ENCODE data around the gene LUC7L3.
"Not testable (repeated sequence)": the region's sequence is repeated elsewhere in the genome, so short reads cannot be mapped to it uniquely, and the experiment has no call there.

LUC7L3 gene

DNA sequence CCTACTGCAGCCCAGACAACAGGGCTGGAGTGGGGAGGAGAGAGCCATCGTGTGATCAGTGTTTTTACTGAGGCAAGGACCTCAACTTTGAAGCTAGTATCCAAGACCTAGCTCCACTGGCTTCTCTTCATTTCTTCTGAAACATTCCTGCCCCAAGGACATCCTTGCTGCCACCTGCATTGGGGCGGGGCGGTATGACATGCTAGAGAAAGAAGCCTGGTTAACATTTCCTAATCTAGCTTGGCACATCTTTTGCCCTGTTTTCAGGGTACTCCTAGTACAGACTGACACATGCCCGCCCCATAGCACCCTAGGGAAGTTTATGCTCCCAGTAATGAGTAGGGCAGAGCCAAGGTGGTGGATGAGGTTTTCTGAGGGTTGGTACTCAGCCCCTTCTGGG, 65.7 kb downstream of the LUC7L3 start:
- TF ChIP-seq POLR2A (IDR thresholded peaks at IDR 0.05; ENCODE audit: low read length) (no peak), GATA1 (IDR thresholded peaks at IDR 0.05; ENCODE audit: low read depth, low read length) (no peak)

DNA sequence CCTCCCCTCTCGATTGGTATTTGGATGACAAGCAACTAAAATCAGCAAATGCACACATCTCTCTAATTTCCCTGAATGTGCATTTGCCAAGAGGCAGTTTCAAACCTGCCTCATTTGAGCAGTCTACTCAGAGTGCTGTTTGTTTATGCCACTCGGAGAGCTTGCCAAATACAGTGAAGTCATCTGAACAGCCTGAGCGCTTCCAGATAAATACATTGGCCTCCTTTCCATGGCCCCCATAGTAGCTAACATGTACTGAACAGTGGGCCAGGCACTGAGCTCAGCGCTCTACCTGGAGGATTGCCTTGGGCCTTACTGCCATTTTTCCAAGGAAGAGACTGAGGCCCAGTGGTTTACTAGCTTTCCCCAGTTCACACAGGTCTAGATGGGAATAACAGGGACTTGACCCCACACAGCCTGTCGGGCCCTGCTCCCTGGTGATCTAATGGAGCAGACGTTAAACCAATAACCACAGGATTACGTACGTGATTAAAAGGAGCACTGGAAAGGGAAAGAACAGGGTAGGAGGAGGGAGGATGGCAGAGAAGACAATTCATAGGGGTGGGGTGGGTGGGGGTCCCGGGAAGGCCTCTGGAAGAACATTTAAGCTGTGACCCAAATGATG, 66.7 kb downstream of the LUC7L3 start:
- TF ChIP-seq POLR2A (IDR thresholded peaks at IDR 0.05; ENCODE audit: low read length) (no peak), GATA1 (IDR thresholded peaks at IDR 0.05; ENCODE audit: low read depth, low read length) (no peak)
- DNase-seq, result no peak

More for the DNA sequence above, 65.7 kb downstream of the LUC7L3 start:
- DNase-seq, result no peak

DNA sequence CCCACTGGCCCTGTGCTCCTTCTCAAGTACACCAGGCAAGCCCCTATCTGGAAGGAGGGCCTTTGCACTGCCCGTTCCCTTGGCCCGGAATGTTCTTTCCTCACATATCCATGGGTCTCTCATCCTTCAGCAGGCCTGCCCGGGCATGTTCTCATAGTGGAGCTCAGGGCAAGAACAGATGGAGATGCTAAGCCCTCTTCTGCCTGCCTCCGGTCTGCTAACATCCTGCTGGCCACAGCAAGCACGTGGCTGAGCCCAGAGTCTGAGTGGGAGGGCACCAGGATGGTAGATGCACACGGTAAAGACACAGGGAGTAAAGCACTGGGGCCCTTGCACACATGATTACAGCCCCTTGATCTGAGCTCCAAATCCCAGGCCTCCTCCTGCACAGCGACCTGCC, 67.7 kb downstream of the LUC7L3 start:
- TF ChIP-seq GATA1 (IDR thresholded peaks at IDR 0.05; ENCODE audit: low read depth, low read length) (no peak), POLR2A (IDR thresholded peaks at IDR 0.05; ENCODE audit: low read length) (no peak)
- DNase-seq, result no peak

- TF ChIP-seq POLR2A (IDR thresholded peaks at IDR 0.05; ENCODE audit: low read length) (no peak), GATA1 (IDR thresholded peaks at IDR 0.05; ENCODE audit: low read depth, low read length) (no peak)
- DNase-seq, result no peak
Observed at GRCh38 chr17:50790618-50791017, 71.2 kb downstream of the LUC7L3 start.

DNA sequence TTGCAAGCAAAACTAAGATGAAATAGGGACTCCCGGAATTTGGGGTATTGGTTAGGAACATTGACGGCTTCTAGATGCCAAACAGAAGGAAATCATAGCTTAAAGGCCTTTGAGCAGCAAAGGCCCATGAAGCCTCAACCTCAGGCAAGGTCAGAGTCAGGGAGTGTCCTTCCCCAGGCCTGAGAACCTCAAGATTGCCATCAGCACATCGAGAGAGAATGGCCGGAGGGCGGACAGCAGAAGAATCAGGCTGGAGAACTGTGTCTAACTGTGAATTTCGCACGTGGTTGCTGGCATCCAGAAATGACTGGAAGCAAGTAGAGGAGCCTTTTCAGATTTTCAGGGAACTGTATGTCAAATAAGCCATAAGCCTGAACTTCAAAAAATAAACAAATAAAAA, 72.7 kb downstream of the LUC7L3 start:
- no peak for TF ChIP-seq GATA1 (IDR thresholded peaks at IDR 0.05; ENCODE audit: low read depth, low read length)
- TF ChIP-seq POLR2A (IDR thresholded peaks at IDR 0.05; ENCODE audit: low read length), result no peak
- DNase-seq, result no peak

DNA sequence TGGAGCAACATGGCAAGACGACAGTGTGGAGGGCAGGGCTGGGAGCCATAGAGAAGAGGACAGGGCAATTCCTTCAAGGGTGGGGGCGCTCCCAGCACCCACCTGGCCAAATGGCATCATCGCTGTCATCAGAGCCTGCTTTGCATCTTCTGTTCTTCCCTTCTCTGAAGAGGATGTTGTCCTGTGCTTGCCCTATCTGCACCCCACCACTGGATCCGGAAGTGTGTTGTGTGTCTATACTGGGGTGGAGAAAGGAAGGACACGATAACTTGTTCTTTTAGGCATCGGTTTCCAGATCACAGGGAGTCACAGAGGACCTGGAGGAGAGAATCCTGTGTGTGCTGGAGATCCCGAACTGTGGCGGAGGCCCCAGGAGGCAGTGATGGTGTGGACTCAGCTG, 73.6 kb downstream of the LUC7L3 start:
- TF ChIP-seq GATA1 (IDR thresholded peaks at IDR 0.05; ENCODE audit: low read depth, low read length), result no peak
- no peak for TF ChIP-seq POLR2A (IDR thresholded peaks at IDR 0.05; ENCODE audit: low read length)
- DNase-seq, result no peak

DNA sequence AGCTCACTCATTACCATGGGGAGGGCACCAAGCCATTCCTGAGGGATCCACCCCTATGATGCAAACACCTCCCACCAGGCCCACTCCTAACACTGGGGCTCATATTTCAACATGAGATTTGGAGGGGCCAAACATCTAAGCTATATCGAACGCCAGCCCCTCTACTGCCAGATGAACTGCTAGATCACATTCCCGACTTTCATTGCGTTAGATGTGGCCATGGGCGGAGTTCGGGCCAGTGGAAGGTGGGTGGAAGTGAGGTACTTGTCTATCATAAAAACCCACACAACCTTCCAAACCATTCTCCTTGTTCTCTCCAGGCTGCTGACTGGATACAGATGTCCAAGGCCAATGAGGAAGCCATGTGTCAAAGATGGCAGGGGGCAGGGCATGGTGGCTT, 75.0 kb downstream of the LUC7L3 start:
- TF ChIP-seq POLR2A (IDR thresholded peaks at IDR 0.05; ENCODE audit: low read length), result no peak
- no peak for TF ChIP-seq GATA1 (IDR thresholded peaks at IDR 0.05; ENCODE audit: low read depth, low read length)
- no peak for DNase-seq

DNA sequence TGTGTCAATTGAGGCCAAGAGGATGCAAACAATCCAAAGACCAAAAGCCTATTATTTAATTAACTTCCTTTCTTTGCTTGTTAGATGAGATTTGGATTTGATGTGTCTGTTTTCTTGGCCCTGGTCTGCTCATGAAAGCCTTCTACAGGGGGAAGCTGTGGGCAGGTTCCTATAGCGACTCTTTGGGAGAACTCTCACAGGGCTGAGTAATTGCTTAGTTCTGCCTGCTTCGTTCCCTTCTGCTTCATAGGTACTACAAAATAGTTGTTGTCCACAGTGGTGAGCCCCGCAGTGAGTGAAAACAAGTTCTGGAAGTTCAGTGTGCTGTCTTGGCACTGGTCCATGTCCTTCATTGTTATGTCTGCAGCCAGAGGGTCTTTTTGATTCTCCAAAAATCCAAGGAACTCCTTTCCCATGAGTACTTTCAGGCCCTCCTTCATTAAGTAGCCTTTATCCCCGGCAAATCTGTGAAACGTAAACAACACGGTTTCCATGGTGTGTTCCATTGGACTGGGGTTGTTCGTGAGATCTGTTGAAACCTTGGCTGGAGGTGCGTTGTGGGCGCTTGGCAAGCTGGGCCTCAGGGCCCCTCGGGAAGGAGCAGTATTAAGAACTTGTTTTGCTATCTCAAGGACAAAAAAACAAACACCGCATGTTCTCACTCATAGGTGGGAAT, 77.9 kb downstream of the LUC7L3 start:
- no peak for DNase-seq
- TF ChIP-seq POLR2A (IDR thresholded peaks at IDR 0.05; ENCODE audit: low read length), result no peak
- TF ChIP-seq GATA1 (IDR thresholded peaks at IDR 0.05; ENCODE audit: low read depth, low read length), result no peak

DNA sequence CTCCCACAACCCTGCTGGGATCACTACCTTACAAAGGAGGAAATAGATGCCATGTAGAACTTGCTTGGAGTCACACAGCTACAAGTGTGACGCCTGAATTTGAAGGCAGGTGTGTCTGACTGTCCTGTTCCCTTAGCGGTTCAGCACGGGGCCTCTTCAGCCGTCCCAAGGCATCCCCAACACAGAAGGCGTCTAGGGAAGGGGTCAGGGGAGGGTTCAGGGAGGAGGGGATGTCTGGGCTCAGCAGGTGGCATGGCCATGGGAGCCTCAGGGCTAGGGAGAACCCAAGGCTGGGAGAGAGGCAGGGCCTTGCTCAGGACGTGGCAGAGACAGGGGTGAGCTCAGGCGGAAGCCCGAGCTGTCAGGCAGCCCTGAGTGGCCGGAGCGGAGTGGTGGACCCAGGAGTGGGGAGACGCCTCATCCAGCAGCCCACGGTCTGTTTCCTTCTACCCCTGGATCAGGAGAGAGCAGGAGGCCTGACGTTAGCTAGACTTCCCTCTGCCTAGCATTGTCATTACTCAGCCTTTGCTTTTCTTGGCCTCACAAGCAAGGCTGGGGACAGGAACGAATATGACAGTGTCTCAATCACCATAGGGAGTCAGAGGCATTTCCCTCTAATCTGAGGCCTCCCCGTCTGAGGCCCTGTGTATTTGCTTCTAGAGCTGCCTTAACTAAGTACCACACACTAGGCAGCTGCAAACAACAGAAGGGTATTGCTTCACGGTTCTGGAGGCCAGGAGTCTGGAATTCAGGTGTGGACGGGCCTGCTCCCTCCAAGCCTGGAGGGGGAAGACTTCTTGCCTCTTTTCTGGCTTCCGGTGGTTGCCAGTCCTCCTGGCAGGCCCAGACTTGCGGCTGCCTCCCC, 79.3 kb downstream of the LUC7L3 start:
- TF ChIP-seq GATA1 (IDR thresholded peaks at IDR 0.05; ENCODE audit: low read depth, low read length), result no peak
- no peak for TF ChIP-seq POLR2A (IDR thresholded peaks at IDR 0.05; ENCODE audit: low read length)
- no peak for DNase-seq

DNA sequence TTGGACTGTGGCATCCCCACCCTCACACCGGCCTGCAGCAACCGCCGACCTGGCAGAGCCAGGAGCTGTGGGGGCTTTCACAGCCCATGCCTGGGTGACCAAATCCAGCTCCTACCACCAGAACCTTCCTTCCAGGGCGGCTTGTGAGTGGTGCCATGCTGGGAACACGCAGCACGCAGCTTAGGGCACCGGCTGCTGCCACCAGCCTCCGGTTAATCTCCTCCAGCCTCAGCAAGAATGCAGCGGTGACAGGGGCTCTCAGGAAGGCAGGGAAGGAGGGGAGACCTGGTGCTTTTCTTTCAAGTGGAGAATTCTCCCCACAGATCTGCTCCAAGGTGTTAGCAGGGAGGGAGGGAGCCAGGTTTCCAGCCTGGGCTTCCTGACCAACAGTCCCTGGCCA, 80.2 kb downstream of the LUC7L3 start:
- TF ChIP-seq POLR2A (IDR thresholded peaks at IDR 0.05; ENCODE audit: low read length) (no peak), GATA1 (IDR thresholded peaks at IDR 0.05; ENCODE audit: low read depth, low read length) (no peak)
- no peak for DNase-seq

DNA sequence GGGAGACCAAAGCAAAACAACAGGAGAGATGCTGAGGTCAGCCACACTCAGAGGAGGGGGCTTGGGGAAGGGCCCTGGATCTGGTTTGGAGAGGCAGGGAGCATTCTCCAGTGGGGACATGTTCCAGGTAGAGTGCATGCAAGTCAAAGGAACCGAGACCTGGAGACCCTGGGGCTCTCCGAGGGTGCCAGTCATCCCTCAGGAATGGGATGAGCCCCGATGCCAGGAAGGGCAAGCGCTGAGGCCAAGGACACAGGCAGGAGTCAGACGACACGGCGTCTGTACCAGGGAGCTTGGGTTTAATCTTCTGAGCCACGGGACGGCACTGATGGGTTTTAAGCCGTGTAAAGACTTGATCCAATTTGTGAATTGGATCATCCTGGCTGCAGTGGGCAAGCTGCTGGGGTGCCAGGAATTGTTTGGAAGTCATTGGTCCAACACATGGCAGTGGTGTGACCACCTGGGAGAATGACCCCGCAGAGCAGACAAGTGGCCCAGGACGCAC, 80.8 kb downstream of the LUC7L3 start:
- TF ChIP-seq POLR2A (IDR thresholded peaks at IDR 0.05; ENCODE audit: low read length), result no peak
- no peak for TF ChIP-seq GATA1 (IDR thresholded peaks at IDR 0.05; ENCODE audit: low read depth, low read length)
- no peak for DNase-seq

DNA sequence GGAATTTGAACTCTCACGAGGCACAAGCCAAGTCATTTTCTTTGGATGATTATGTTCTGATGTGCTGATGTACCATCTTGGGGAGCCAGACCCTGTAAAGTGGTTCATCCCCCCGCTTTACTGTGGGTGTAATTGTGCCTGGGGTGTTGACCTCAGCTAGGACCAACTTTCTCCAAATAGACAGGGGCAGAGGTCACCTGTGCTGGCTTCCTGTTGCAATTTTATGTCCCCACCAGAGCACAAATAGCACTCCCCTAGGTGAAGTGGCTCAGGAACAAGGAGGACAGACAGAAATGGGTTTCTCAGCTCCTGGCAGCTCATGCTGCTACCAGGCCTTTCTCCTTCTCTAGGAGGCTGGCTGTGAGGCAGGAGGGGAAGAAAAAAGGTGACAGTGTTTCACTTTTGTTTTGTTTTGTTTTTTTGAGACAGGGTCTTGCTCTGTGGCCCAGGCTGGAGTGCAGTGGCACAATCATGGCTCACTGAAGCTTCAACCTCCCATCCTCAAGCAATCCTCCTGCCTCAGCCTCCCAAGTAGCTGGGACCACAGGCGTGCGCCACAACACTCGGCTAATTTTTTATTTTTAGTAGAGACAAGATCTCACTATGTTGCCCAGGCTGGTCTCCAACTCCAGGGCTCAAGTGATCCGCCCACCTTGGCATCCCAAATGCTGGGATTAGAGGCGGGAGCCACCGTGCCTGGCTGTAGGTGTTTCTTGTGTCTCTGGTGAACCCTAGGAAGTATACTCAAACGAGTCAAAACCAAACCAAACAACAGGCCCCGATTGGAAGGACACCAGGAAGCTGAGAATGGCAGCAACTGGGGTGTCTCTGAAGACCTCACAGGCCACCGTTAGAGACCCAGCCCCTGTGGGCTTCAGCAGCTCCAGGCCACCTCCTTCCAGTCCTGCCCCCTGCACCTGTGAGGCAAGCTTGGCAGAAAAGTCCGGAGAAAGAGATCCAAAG, 83.5 kb downstream of the LUC7L3 start:
- no peak for DNase-seq
- TF ChIP-seq GATA1 (IDR thresholded peaks at IDR 0.05; ENCODE audit: low read depth, low read length) (no peak), POLR2A (IDR thresholded peaks at IDR 0.05; ENCODE audit: low read length) (no peak)

DNA sequence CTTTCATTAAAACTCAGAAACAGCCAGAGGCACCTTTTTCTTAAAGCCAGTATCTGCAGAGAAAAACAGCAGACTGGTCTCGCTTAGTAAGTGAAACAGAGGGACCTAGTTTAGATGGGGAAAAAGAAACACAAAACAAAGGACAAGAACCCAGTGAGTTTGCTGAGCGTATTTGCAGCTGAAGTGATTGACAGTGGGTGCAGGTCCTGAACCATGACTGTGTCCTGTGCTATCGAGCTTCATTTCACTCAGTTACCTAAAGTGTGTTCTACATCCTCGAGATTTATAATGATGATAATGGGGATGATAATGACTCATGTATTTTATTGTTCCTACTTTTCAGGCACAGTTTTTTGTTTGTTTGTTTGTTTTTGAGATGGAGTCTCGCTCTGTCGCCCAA, 84.3 kb downstream of the LUC7L3 start:
- TF ChIP-seq GATA1 (IDR thresholded peaks at IDR 0.05; ENCODE audit: low read depth, low read length) (no peak), POLR2A (IDR thresholded peaks at IDR 0.05; ENCODE audit: low read length) (no peak)
- DNase-seq, result no peak

DNA sequence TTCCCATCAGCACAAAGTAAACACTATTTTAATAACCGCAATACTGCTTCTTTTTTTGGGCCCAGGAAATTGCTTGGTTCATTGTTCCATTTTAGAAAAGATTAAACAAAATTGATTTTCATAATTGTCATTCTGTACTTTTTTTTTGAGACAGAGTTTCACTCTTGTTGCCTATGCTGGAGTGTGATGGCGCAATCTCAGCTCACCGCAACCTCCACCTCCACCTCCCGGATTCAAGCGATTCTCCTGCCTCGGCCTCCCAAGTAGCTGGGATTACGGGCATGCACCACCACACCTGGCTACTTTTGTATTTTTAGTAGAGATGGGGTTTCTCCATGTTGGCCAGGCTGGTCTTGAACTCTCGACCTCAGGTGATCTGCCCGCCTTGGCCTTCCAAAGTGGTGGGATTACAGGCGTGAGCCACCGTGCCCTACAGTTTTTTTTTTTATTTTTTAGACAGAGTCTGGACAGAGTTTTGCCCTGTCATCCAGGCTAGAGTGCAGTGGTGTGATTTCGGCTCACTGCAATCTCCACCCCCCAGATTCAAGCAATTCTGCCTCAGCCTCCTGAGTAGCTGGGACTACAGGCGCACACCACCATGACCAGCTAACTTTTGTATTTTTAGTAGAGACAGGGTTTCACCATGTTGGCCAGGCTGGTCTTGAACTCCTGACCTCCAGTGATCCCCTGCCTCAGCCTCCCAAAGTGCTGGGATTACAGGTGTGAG, 85.5 kb downstream of the LUC7L3 start:
- DNase-seq, result not testable (repeated sequence)

Data from erythroblast (primary cell).